RCC 7860 (cell line): ENCODE measurements around the gene SNAPC4.

ENCODE experiments used
- DNase-seq: peaks from one replicate; pipeline ENCODE4 v3.0.0-alpha.2; 2015; ENCODE audit warnings: low spot score
- FAIRE-seq: peaks from 2 replicates; lab custom pipeline; 2012; peaks lifted over from hg19 to GRCh38; lab: Jason Lieb, UNC

SNAPC4 gene

DNA sequence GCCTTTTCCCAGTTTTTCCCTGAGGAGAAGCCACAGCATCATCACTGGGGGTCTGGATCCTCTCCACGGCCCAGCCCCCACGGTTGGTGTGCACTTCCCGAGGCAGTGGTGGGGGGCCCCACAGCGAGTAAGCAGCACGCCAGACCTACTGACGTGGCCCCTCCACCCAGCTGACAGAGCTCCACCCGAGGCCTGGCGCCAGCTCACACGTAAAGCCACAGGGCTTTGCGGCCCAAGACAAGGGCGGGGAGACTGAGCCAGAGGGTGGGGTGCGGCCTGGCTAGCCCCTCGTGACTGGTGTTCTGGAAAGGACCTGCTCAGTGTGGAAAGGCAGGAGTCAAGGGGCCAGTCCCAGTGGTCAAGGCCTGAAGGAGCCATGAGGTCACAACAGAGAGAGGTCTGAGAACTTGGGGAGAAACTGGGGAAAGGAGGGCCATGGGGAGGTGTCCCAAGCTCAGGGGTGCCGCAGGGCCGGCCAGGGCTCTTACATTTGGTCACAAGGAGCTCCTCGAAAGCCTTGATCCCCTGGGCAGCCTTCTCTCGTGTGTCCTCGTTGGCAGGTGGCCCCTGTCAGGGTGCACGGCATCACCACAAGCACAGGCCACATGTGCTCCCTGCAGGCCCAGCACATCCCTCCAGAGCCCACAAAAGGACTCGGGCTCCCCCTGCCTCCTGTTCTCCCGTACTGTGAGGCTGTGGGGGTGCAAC, 5.5 kb downstream of the SNAPC4 start:
- FAIRE-seq, result no peak

GRCh38 chr9:136393531-136393930, 6.4 kb downstream of the SNAPC4 start:
- FAIRE-seq, result no peak
- DNase-seq, result no peak

More for the DNA sequence above, 5.5 kb downstream of the SNAPC4 start:
- no peak for DNase-seq

DNA sequence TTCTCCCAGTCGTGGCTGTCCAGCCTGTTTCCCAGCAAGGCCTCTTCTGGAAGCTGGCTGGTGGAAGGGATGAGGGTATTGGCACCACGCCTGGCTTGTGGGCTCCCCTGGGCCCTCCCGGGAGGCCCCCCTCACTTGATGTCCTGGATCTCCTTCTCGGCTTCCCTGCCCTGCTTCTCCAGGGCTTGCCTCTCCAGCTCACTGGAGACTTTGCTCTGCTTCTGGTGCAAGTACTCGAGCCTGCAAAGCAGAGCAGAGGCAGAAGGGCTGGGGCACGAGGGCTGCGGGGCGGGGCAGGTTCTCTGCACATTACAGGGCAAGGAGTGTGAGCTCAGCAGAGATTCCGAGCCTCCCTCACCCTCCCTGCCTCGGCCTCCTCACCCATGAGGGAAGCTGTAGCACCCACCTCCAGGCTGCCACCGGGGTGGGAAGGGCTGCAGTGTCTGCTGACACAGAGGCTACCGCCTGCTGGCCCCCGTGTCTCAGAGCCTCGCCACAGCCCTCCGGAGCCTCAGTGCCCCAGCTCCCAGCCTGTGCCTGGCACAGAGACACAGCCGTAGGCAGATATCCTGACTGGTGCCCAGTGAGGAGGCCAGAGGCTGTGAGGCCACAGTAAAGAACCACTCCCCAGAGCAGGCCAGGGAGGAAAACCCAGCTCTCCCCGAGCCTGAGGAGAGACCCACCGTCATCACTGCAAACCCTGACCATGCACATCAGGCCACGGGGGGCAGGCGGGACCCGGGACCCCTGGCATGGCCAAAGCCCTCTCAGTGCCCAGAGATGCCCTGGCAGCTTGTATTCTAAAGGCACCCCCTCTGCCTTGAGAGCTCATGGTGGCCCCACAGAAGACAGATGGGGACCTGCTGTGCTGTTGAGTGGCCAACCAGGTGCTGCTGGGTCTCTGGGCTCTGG, 7.2 kb downstream of the SNAPC4 start:
- DNase-seq (no peak), FAIRE-seq (no peak)

- DNase-seq, result no peak
- no peak for FAIRE-seq
Measured at GRCh38 chr9:136391737-136392537, 8.0 kb downstream of the SNAPC4 start.

GRCh38 chr9:136389396-136389795, 10.6 kb downstream of the SNAPC4 start:
- FAIRE-seq, result no peak
- no peak for DNase-seq

DNA sequence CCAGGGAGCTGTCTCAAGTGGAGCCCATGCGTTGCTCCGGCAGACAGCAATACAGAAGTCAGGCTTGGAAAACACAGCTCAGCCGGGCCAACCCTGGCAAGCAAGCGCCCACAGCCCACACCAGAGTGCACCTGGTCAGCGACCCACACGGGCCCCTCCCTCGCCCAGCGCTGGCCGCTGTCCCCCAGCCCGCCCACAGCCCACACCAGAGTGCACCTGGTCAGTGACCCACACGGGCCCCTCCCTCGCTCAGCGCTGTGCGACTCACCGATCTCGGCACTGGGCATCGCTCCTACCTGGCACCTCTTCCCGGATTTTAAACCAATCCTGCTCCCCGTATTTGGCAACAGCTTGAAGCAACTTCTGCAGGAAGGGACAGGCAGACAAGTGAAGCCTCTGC, 12.8 kb downstream of the SNAPC4 start:
- FAIRE-seq (no peak), DNase-seq (no peak)

DNA sequence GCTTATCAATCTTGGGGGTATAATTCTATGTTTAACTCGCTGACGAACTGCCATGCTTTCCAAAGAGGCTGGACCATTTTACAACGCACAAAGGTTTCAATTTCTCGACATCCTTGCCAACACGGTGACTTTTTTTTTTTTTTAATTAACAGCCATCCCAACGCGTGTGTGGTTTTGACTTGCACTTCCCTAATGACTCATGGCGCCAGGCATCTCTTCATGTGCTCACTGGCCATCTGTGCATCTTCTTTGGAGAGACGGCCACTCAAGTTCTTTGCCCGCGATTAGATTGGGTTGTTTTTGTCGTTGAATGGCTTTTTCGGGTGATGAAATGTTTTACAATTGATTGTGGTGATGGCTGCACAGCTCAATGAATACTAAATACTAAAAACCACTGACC, 14.0 kb downstream of the SNAPC4 start:
- DNase-seq (no peak), FAIRE-seq (no peak)

- FAIRE-seq, result no peak
- no peak for DNase-seq
Measured at GRCh38 chr9:136385015-136385414, 15.0 kb downstream of the SNAPC4 start.

DNA sequence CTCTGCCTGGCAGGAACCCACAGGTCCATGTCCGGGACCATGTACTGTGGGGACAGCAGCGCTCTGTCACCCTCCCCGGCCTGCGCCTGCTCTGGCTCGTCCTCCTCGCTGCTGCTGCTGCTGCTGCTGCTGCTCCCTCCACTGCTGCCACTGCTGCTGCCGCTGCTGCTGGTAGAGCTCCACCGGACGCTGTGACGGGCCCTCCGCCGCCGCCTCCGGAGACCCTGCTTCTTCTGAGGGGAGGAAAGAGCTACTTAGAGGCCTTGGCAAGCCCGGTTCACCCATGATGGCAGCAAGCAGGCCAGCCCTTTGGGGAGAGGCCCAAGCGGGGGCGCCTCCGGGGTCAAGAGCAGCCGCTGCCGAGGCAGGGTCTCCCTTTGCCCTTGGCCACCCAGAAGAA, 16.5 kb downstream of the SNAPC4 start:
- FAIRE-seq, result no peak
- no peak for DNase-seq

- DNase-seq, result no peak
- FAIRE-seq, result no peak
Measured at GRCh38 chr9:136381966-136382513, 17.9 kb downstream of the SNAPC4 start.

GRCh38 chr9:136381311-136381710, 18.7 kb downstream of the SNAPC4 start:
- FAIRE-seq, result no peak
- no peak for DNase-seq

GRCh38 chr9:136380381-136380780, 19.6 kb downstream of the SNAPC4 start:
- FAIRE-seq (no peak), DNase-seq (no peak)

- no peak for FAIRE-seq
Measured at GRCh38 chr9:136379891-136380290, 20.1 kb downstream of the SNAPC4 start.

GRCh38 chr9:136379401-136379800, 20.6 kb downstream of the SNAPC4 start:
- DNase-seq, result no peak
- FAIRE-seq, result no peak

More at GRCh38 chr9:136379891-136380290, 20.1 kb downstream of the SNAPC4 start:
- no peak for DNase-seq

DNA sequence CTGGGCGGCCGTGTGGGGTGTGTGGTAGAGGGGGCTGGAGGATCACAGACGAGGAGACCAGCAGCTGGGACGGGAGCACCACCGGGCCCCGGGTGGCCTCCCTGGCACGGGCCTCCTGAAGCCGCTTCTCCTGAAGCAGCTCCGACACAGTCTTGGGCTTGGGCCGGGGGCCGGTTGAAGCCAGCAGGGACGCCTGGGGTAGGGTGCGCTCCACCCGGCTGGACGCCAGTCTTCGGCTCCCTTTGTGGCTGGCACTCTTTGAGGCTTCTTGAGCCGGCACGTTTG, 21.0 kb downstream of the SNAPC4 start:
- no peak for DNase-seq
- no peak for FAIRE-seq

DNA sequence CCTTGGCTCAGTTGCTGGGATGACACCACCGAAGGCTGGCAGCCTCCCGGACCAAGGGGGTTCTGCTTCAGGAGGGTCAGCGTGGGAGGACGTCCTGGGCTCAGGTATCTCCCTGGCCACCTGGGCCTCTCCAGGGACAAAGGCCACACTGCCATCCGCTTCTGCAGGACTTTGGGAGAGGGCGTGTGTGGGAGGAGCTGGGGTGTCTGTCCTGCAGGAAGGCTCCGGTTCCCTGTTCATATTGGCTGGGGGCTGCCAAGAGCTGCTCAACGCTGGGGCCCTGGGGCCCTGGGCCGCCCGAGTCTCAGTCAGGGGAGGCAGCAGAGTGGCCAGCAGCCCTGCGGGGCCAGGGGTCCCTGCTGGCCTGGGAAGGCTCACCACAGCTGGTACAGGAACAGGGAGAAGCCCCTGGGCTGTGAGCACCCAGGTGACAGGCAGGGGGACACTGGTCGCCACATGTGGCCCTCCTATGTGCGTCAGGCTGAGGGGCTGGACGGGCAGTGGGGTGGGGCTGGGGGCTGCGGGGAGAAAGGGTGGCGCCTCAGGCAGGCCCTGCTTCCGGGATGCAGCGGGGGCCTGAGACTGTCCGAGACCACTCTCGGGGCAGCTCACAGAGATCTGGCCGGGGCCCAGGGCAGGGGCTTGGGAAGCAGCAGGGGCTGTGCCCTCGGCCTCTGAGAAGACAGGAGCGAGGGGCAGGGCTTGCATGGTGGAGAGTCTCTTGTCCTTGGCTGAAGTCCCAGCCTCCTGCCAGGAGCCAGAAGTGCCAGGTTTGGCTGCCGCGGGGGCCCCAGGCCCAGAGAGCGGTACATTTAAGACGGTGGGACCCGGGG, 21.6 kb downstream of the SNAPC4 start:
- FAIRE-seq, result no peak
- no peak for DNase-seq

GRCh38 chr9:136377341-136378169, 22.4 kb downstream of the SNAPC4 start:
- FAIRE-seq (no peak), DNase-seq (no peak)

DNA sequence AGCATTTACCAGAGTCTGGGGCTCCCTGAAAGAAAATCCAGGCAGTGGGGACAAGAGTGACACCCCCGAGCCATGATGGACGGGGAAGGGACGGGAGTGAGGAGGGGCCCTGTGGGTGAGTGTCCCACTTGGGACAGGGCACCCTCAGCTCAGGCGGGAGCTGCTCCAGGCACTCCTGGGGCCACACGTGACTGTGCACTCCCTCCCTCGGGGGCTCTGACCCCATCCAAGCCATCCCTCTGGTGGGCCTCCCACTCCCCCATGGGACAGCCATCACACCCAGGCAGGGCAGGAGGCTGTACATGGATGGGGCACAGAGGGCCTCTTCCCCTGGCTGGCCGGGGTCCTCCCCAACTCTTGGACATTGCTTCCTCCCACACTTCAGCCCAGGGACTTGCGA, 23.5 kb downstream of the SNAPC4 start:
- no peak for FAIRE-seq
- DNase-seq, result no peak

- no peak for FAIRE-seq
- DNase-seq, result no peak
Measured at GRCh38 chr9:136375096-136375495, 24.9 kb downstream of the SNAPC4 start.
